ENCODE results near the gene LGI1. TPM values are rescaled to one million over a fixed set of nuclear protein-coding genes. Genes with fewer than 3 reads are reported as not detected.
"Not testable (repeated sequence)": the region's sequence is repeated elsewhere in the genome, so short reads cannot be mapped to it uniquely, and the experiment has no call there.

LGI1 gene
- total and polyA plus RNA-seq, 12 donors = 0.38 to 5.9 (median 1.4) TPM; not detected in 4

- intact Hi-C loops (cut with DNase I) = loop anchor here in 1 of 2 donors (5.0 kb wide), 1 partner anchor 36 kb away; no protein-coding TSS in a partner anchor
- no peaks in the 10 kb centered on the region for H3K36me3 ChIP-seq (replicated peaks in 1 of 2)
- H3K9me3 ChIP-seq (replicated peaks in 1 of 3) = no peaks in the 10 kb centered on the region
- no peak overlapping the region for H3K4me3 ChIP-seq
- no peaks in the 10 kb centered on the region for H3K4me1 ChIP-seq (replicated peaks in 1 of 2)
- TF ChIP-seq POLR2A (IDR thresholded peaks at IDR 0.05) (no peak), CTCF (IDR thresholded peaks at IDR 0.05) (peak; percentile 33 to 83 (median 56))
- no peak overlapping the region for H3K27ac ChIP-seq
- no peaks in the 10 kb centered on the region for H3K27me3 ChIP-seq
- DNase-seq = no peak
- 55 to 65% (median 62%) methylated on average over 4 of the region's 4 CpGs for WGBS, 4 donors
Measured at GRCh38 chr10:93821051-93821772, 63.5 kb downstream of the LGI1 start.

GRCh38 chr10:93826355-93826754, 68.6 kb downstream of the LGI1 start:
- intact Hi-C loops (cut with DNase I) = no loop called here
- no peak for TF ChIP-seq CTCF (IDR thresholded peaks at IDR 0.05)
- TF ChIP-seq POLR2A (IDR thresholded peaks at IDR 0.05) = no peak
- Histone ChIP-seq H3K4me1 (replicated peaks in 1 of 2) (no peaks in the 10 kb centered on the region), H3K27me3 (no peaks in the 10 kb centered on the region), H3K9me3 (replicated peaks in 1 of 3) (no peaks in the 10 kb centered on the region), H3K4me3 (no peak overlapping the region), H3K36me3 (replicated peaks in 1 of 2) (no peaks in the 10 kb centered on the region), H3K27ac (no peak overlapping the region)
- 34 to 44% (median 35%) methylated on average over 7 of the region's 7 CpGs for WGBS, 4 donors
- DNase-seq = no peak

- DNase-seq = no peak
- no peaks in the 10 kb centered on the region for H3K27me3 ChIP-seq
- no peak overlapping the region for H3K4me3 ChIP-seq
- WGBS, 4 donors = 76 to 89% (median 85%) methylated on average over 11 of the region's 11 CpGs
- intact Hi-C loops (cut with DNase I) = no loop called here
- TF ChIP-seq CTCF (IDR thresholded peaks at IDR 0.05) = no peak
- no peak for TF ChIP-seq POLR2A (IDR thresholded peaks at IDR 0.05)
- peaks cover 0 to 5% (median 0%) of the 10 kb centered on the region in 3 donors for H3K9me3 ChIP-seq (replicated peaks in 1 of 3)
- no peaks in the 10 kb centered on the region for H3K4me1 ChIP-seq (replicated peaks in 1 of 2)
- H3K36me3 ChIP-seq (replicated peaks in 1 of 2) = no peaks in the 10 kb centered on the region
- H3K27ac ChIP-seq = no peak overlapping the region
Measured at GRCh38 chr10:93827056-93827804, 69.5 kb downstream of the LGI1 start.

DNA sequence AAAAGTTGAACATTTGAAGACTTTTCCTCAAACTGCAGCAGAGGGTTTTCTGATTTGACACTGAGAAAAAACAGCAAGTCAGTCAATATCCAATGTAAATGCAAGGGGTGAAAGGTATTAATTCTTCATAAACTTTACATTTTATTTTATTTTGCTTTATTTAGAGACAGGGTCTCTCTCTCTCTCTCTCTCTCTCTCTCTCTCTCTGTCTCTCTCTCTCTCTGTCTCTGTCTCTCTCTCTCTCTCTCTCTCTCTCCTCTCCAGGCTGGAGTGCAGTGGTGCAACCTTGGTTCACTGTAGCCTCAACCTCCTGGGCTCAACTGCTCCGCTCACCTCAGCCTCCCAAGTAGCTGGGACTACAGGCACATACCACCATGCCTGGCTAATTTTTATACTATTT, 73.3 kb downstream of the LGI1 start:
- H3K4me1 ChIP-seq (replicated peaks in 1 of 2); H3K4me3 ChIP-seq; H3K36me3 ChIP-seq (replicated peaks in 1 of 2); intact Hi-C loops (cut with DNase I); H3K27ac ChIP-seq; H3K27me3 ChIP-seq; H3K9me3 ChIP-seq (replicated peaks in 1 of 3); DNase-seq: not testable (repeated sequence)
- 91 to 100% (median 98%) methylated on average over 1 of the region's 1 CpG for WGBS, 4 donors
